D721Med (cell line): Measurements from ENCODE around the gene HADHB.

Source experiments
- DNase-seq: peaks from one replicate; pipeline ENCODE4 v3.0.0; 2011; ENCODE audit warnings: low spot score; ENCODE audit not compliant: insufficient read length
- FAIRE-seq: peaks from 2 replicates; lab custom pipeline; 2011; peaks lifted over from hg19 to GRCh38; lab: Jason Lieb, UNC
- CTCF ChIP-seq: IDR thresholded peaks from 2 replicates; pipeline ENCODE4 v1.5.1; 2012; ENCODE audit warnings: mild to moderate bottlenecking, control low read depth; ENCODE audit not compliant: insufficient read depth; ENCODE audit errors: missing control alignments

HADHB gene

GRCh38 chr2:26203906-26204305, 40.8 kb upstream of the HADHB start:
- no peak for FAIRE-seq
- DNase-seq: no peak
- no peak for TF ChIP-seq CTCF

- DNase-seq: no peak
- no peak for FAIRE-seq
- no peak for TF ChIP-seq CTCF
Observed at GRCh38 chr2:26212011-26212410, 32.7 kb upstream of the HADHB start.

- TF ChIP-seq CTCF: no peak
- no peak for DNase-seq
- FAIRE-seq: no peak
Observed at GRCh38 chr2:26214759-26215158, 30.0 kb upstream of the HADHB start.

- DNase-seq (no peak), FAIRE-seq (no peak)
- no peak for TF ChIP-seq CTCF
Observed at GRCh38 chr2:26215833-26216232, 28.9 kb upstream of the HADHB start.

- TF ChIP-seq CTCF: no peak
- DNase-seq (no peak), FAIRE-seq (no peak)
Observed at GRCh38 chr2:26216587-26216986, 28.2 kb upstream of the HADHB start.

- FAIRE-seq: no peak
- no peak for TF ChIP-seq CTCF
- no peak for DNase-seq
Observed at GRCh38 chr2:26217720-26218119, 27.0 kb upstream of the HADHB start.

GRCh38 chr2:26223018-26223417, 21.7 kb upstream of the HADHB start:
- DNase-seq: no peak
- TF ChIP-seq CTCF: no peak
- no peak for FAIRE-seq
